HG02852 (cell line): ENCODE data around the gene NFKBIB.
"Not testable (repeated sequence)": the region's sequence is repeated elsewhere in the genome, so short reads cannot be mapped to it uniquely, and the experiment has no call there.

Experiments used
- ATAC-seq: cut with Tn5 transposase; IDR thresholded peaks from one replicate; pipeline ENCODE4 v1.9.1; 2021; ENCODE audit warnings: mild to moderate bottlenecking, moderate library complexity; ENCODE audit not compliant: unreplicated experiment

NFKBIB gene

GRCh38 chr19:38899447-38900201 lies at the start of gene NFKBIB, which contains the start of gene SIRT2:
TSS of gene NFKBIB (plus strand) at chr19:38899969. CDS start at chr19:38900033, 64 bp downstream.
TSS of gene SIRT2 (minus strand) at chr19:38899618. CDS start at chr19:38899521, 97 bp downstream.
- ATAC-seq = peak; percentile 86

GRCh38 chr19:38850436-38850975 lies 49.3 kb upstream of the NFKBIB start:
- ATAC-seq = peak; percentile 68

- no peak for ATAC-seq
Observed at GRCh38 chr19:38850976-38851621, 48.7 kb upstream of the NFKBIB start.

GRCh38 chr19:38851622-38852230 lies 48.0 kb upstream of the NFKBIB start:
- no peak for ATAC-seq

GRCh38 chr19:38852231-38853044 lies 47.3 kb upstream of the NFKBIB start:
- ATAC-seq = no peak

- ATAC-seq = no peak
Observed at GRCh38 chr19:38853214-38853613, 46.6 kb upstream of the NFKBIB start.

GRCh38 chr19:38854961-38855360 lies 44.8 kb upstream of the NFKBIB start:
- not testable (repeated sequence) for ATAC-seq

GRCh38 chr19:38855751-38856150 lies 44.0 kb upstream of the NFKBIB start:
- ATAC-seq = not testable (repeated sequence)

GRCh38 chr19:38856813-38857212 lies 43.0 kb upstream of the NFKBIB start:
- no peak for ATAC-seq

- not testable (repeated sequence) for ATAC-seq
Observed at GRCh38 chr19:38859631-38860204, 40.1 kb upstream of the NFKBIB start.

- no peak for ATAC-seq
Observed at GRCh38 chr19:38861368-38861767, 38.4 kb upstream of the NFKBIB start.

GRCh38 chr19:38862321-38863059 lies 37.3 kb upstream of the NFKBIB start:
- no peak for ATAC-seq

GRCh38 chr19:38867171-38867780 lies 32.5 kb upstream of the NFKBIB start:
- ATAC-seq = no peak

- no peak for ATAC-seq
Observed at GRCh38 chr19:38868551-38868950, 31.2 kb upstream of the NFKBIB start.

- no peak for ATAC-seq
Observed at GRCh38 chr19:38869160-38869835, 30.5 kb upstream of the NFKBIB start.

- ATAC-seq = no peak
Observed at GRCh38 chr19:38869836-38870607, 29.7 kb upstream of the NFKBIB start.

- ATAC-seq = no peak
Observed at GRCh38 chr19:38870612-38871011, 29.2 kb upstream of the NFKBIB start.

GRCh38 chr19:38873400-38873799 lies 26.4 kb upstream of the NFKBIB start:
- ATAC-seq = not testable (repeated sequence)
